K562 (cell line): ENCODE measurements around the gene MAP3K7. TPM values are rescaled to one million over a fixed set of nuclear protein-coding genes. Genes with fewer than 3 reads are reported as not detected.

ENCODE experiments used
- AFF4 ChIP-seq: sonication (generic); formaldehyde crosslinking; IDR thresholded peaks from 2 replicates; pipeline ENCODE4 v1.8.0; 2023; ENCODE audit warnings: mild to moderate bottlenecking, missing genetic modification reagents
- CBFA2T3 ChIP-seq: fragments of 450-650 bp; IDR thresholded peaks from 2 replicates; pipeline ENCODE4 v1.6.1; 2017
- CHD4 ChIP-seq: fragments of 200-600 bp; sonication (generic); IDR thresholded peaks from 3 replicates; pipeline ENCODE4 v1.6.1; 2012; ENCODE audit warnings: low read depth, mild to moderate bottlenecking, mixed read lengths, low read length, inconsistent platforms; ENCODE audit not compliant: insufficient read depth, insufficient replicate concordance, poor library complexity, severe bottlenecking
- CREB3 ChIP-seq: fragments of 450-650 bp; conservative IDR thresholded peaks from 2 replicates; pipeline ENCODE4 v1.6.1; 2016; ENCODE audit warnings: missing genetic modification characterization, low read depth, mild to moderate bottlenecking, missing compliant biosample characterization, moderate library complexity
- EGR1 ChIP-seq: fragments of 450-650 bp; conservative IDR thresholded peaks from 2 replicates; pipeline ENCODE4 v1.6.1; 2017; ENCODE audit warnings: mild to moderate bottlenecking
- ESRRA ChIP-seq: fragments of 450-650 bp; IDR thresholded peaks from 2 replicates; pipeline ENCODE4 v1.6.1; 2014; ENCODE audit warnings: low read depth, mild to moderate bottlenecking, moderate library complexity, borderline replicate concordance
- GABPA ChIP-seq: fragments of 200-800 bp; sonication (Bioruptor generic); conservative IDR thresholded peaks from 2 replicates; pipeline ENCODE4 v1.6.1; 2016; ENCODE audit warnings: low read depth, missing genetic modification characterization, missing compliant biosample characterization
- HMGXB4 ChIP-seq: sonication (generic); formaldehyde crosslinking; IDR thresholded peaks from 2 replicates; pipeline ENCODE4 v1.8.1; 2023; ENCODE audit warnings: mild to moderate bottlenecking, missing genetic modification reagents
- JUND ChIP-seq, 2 experiments: IDR thresholded peaks; 2 replicates in 1 of 2; 3 replicates in 1 of 2; pipeline ENCODE4 v1.6.1; 2011; ENCODE audit warnings: borderline replicate concordance in 2 of 2, low read depth in 2 of 2, low read length in 2 of 2, improper control_type of control experiment in 1 of 2, missing biosample characterization in 1 of 2, missing genetic modification characterization in 1 of 2, missing genetic modification reagents in 1 of 2
- KLF6 ChIP-seq: fragments of 250-450 bp; sonication (Bioruptor Pico); IDR thresholded peaks from 2 replicates; pipeline ENCODE4 v1.4.0; 2020; ENCODE audit warnings: mild to moderate bottlenecking, moderate library complexity, borderline replicate concordance
- POU5F1 ChIP-seq: fragments of 150-350 bp; IDR thresholded peaks from 2 replicates; pipeline ENCODE4 v1.6.1; 2014; ENCODE audit warnings: borderline replicate concordance, low read length, low read depth, mild to moderate bottlenecking; ENCODE audit not compliant: partially characterized antibody
- PTTG1 ChIP-seq: fragments of 450-650 bp; IDR thresholded peaks from 2 replicates; pipeline ENCODE4 v1.6.1; 2016; ENCODE audit warnings: low read depth, mild to moderate bottlenecking, missing genetic modification characterization, missing compliant biosample characterization
- SETDB1 ChIP-seq: IDR thresholded peaks from one replicate; pipeline ENCODE4 v1.6.1; 2012; ENCODE audit warnings: low read length, control low read depth, inconsistent platforms
- TSHZ1 ChIP-seq: fragments of 250-450 bp; sonication (Bioruptor Pico); IDR thresholded peaks from 2 replicates; pipeline ENCODE4 v1.4.0; 2020; ENCODE audit warnings: mild to moderate bottlenecking, moderate library complexity
- ZBTB1 ChIP-seq: sonication (generic); formaldehyde crosslinking; IDR thresholded peaks from 2 replicates; pipeline ENCODE4 v1.8.1; 2023; ENCODE audit warnings: missing genetic modification reagents, low read depth, mild to moderate bottlenecking, borderline replicate concordance
- polyA plus RNA-seq, 8 experiments: library from polyadenylated mRNA; depleted of rRNA in 4 of 8; stranded (reverse) in 5 of 8; unstranded in 3 of 8; fragments of >200 nt; fragmentation: Nextera tagmentation in 2 of 8; fragmentation: Illumina TruSeq in 1 of 8; extraction: Ambion mirVana in 2 of 8; extraction: Trizol in 1 of 8; gene quantifications; 2 replicates each; pipeline versions ENCODE4 v1.2.1 to v1.2.3, GENCODE V29; 2011 to 2014; ENCODE audit warnings: inconsistent platforms in 1 of 8, missing spikeins in 1 of 8
- total RNA-seq, 7 experiments: library from RNA; depleted of rRNA in 6 of 7; stranded (reverse); fragments of >200 nt in 6 of 7; fragmentation: Illumina TruSeq in 2 of 7; extraction: Trizol in 2 of 7; gene quantifications; 2 replicates each; pipeline versions ENCODE4 v1.2.1 to v1.2.3, GENCODE V29; 2011 to 2021; ENCODE audit warnings: low replicate concordance in 1 of 7

The MAP3K7 gene
- total and polyA plus RNA-seq, 9 of the 15 experiments (the other 6 are each of a cell fraction or from before 2014, with no cell fraction given): 13.4 to 60.9 (median 34.8) TPM

- TF ChIP-seq TSHZ1 (CRISPR knock-in tag) (no peak), PTTG1 (tag) (no peak), KLF6 (CRISPR knock-in tag) (peak; percentile 80; the same call in 1 of the 2 replicates), HMGXB4 (no peak), ZBTB1 (CRISPR knock-in tag) (no peak), ESRRA (no peak), EGR1 (no peak), JUND (IDR thresholded peaks at IDR 0.05; ENCODE audit: borderline replicate concordance, low read depth, low read length) (peak; percentile 77; the same call in 1 of the 2 replicates), JUND (tag; IDR thresholded peaks at IDR 0.05; ENCODE audit: borderline replicate concordance, low read depth, low read length) (peak; percentile 68; the same call in 1 of the 3 replicates), SETDB1 (no peak), CHD4 (no peak), POU5F1 (no peak), CBFA2T3 (no peak), AFF4 (CRISPR knock-in tag) (no peak), GABPA (tag) (peak; percentile 30; the same call in 1 of the 2 replicates), CREB3 (tag) (no peak)
Measured at GRCh38 chr6:90596967-90597539, 10.2 kb upstream of the MAP3K7 start (continued).
